ENCODE measurements around the gene FSCB.

GRCh38 chr14:44507183-44507582 is at the start of gene FSCB:
- TF ChIP-seq CTCF (IDR thresholded peaks at IDR 0.05): no peak
- TF ChIP-seq POLR2AphosphoS5 (IDR thresholded peaks at IDR 0.05): no peak
- no peak for TF ChIP-seq POLR2A (IDR thresholded peaks at IDR 0.05)
- TF ChIP-seq EP300 (IDR thresholded peaks at IDR 0.05; ENCODE audit: low read depth): no peak
